NCI-H748 treated with DMSO at 0.1 percent for 48 hours (cell line): Measurements from ENCODE around the gene SGCA.
A peak's percentile ranks its signal among the peaks of the same experiment; 100 is the strongest.

Source experiments
- DNase-seq: peaks from one replicate; lab custom pipeline; 2025; lab: John Stamatoyannopoulos, UW

SGCA gene

DNA sequence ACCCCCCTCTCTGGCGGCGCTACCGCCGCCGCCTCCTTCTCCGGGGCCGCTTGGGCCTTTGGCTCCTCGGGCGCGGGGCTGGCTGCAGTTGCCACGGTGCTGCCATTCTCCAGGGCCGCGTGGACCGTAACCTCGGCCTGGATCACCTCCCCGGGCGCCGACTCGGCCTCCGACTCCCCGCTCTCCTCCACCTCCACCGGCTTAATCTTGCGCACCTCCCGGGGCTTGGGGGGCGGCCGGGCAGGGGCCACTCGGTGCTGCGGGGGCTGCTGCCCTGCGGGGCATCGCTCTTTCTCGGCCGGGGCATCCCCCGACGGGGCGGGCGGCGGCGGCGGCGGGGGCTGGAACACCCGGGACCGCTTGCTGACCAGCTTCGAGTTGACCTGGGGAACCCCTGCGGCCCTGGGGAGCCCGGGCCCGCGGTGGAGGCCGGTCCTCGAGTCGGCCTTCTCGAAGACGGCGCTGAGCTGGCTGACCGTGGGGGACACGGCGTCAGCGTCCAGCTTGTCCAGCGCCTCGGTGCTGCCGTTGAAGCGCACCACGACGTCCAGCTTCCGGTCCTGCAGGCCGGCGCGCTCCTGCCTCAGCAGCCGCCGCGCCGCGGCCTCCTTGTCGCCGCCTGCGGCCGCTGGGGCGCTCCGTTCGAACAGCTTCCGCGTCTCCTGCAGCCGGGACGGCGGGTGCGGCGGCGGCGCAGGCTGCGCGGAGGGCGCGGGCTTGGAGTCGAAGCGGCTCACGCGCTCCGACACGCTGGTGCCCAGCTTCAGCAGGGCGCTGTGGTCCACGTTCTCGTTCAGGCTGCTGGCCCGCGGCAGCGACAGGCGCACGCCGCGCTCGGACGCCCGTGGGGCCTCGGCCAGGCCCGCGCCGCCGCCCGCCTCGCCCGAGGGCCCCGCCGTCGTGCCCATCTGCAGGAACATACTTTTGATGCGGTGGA, 16.1 kb upstream of the SGCA start:
- peak; percentile 32 for DNase-seq

DNA sequence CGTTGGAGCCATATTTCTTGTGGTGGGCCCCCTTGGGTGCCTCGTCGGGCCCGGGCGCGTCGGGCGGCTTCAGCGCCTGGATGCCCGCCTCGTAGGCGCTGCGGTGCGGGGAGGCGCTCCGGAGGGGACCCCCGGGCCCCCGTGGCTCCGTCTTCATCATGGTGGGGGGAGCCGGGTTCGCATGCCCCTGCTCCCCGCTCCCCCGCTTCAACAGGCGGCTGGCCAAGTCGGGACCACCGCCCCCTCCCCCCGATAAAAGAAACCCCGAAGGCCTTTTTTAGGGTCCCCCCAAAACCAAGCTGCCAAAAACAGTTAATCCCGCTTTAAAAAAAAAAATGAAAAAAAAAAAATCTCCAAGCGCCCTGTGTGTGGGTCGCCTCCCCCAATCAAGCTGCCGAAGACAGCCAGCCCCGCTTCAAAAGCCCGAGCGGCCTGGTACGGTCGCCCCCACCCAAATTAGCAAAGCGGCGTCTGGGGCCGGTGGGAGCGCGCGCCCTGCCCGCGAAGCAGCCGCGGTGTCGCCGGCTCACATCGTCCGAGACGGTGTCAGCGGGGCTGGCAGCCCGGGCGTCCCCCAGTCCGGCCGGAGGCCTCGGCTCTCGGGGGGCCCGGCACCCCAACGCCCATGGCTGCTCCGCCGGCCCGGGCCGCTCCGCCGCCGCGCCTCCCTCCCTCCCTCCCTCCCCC, 15.3 kb upstream of the SGCA start, which contains the start of gene PPP1R9B:
Gene PPP1R9B (minus strand): TSS at position 324 of the 687 bp plus-strand sequence. CDS start 164 bp downstream, at position 160.
- no peak for DNase-seq

DNA sequence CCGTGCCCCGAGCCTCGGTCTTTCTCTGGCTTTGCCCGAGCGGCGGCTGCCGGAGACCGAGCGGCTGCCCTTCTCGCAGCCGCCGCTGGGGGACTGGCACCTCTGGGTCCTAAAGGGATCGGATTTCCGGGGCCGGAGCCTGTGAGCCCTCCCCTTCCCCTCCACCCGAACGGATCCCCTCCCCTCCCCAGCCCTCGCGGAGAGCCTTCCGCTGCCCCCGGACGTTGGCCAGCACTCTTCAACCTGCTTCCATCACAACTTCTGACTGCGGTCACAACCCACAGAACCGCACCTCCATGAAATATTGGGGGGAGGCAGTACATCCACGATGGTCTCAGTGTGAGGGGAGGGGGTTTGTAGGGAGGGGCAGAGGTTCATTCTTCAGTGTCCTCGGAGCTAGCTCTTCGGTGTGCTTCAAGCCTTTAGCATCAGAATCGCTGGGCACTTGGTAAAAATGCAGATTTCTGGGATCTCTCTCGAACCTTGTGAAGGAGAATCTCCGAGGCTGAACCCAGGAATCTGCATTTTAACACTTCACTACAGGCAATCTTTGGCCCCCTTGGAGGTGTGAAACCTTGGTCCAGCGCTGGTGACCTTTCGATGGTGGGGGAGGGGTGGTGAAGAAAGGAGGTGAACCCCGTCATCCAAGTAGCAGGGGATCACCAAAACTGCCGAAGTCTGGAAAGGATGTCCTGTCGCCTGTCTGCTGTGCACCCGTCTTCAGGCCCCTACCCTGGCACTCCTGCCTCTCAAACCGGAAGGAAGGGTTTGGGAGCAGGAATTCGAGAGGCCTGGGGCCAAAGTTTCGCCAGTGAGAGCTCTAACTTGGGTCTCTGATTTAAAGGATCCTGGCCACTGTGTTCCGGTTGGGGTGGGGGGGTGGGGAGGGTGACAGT, 14.5 kb upstream of the SGCA start:
- DNase-seq: peak; percentile 74

DNA sequence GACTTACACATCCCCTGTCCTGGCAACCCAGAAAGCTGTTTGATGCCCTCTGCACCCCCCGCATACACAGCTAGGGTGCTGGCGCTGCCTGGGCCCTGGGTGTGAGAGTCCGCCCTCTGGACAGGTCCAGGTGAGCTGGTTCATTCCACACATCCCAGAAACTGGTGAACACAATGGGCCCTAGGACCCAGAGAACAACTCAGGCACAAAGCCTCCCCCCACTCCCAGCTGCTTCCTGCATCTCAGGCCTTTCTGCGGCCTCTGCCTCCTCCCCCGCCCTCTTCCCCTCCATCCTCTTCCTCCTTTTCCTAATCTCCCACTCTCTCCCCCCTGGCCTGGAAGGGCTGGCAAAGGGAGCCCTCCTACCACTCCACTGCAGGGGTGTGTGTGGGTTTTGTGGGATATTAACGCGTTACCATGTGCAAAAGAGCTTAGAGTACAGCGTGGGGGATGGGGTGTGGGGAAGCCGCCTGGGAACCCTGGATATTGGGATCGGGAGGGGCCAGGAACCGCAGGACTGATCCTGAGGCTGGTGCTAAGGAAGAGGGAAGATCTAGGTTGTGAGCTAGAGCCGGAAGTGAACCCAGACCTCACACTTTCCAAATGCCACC, 13.8 kb upstream of the SGCA start:
- DNase-seq: peak; percentile 82

DNA sequence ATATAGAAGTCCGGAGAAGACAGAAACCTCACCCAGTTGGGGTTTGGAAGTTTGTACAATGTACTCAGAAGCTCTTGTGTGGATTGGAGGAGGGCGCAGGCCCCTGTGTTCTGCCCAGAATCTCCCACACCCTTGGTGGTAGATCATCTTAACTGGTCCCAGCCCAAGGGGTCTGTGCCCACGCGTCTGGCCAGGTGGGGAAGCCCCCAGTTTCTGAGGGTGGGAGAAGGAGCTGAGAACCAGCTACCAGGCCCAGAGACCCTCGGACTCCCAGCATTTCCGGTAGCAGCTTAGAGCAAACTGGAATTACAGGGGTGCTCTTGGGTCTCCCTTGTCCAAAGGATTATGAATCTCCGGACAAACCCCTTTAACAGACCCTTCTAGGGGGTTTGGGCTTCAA, 13.1 kb upstream of the SGCA start:
- no peak for DNase-seq

DNA sequence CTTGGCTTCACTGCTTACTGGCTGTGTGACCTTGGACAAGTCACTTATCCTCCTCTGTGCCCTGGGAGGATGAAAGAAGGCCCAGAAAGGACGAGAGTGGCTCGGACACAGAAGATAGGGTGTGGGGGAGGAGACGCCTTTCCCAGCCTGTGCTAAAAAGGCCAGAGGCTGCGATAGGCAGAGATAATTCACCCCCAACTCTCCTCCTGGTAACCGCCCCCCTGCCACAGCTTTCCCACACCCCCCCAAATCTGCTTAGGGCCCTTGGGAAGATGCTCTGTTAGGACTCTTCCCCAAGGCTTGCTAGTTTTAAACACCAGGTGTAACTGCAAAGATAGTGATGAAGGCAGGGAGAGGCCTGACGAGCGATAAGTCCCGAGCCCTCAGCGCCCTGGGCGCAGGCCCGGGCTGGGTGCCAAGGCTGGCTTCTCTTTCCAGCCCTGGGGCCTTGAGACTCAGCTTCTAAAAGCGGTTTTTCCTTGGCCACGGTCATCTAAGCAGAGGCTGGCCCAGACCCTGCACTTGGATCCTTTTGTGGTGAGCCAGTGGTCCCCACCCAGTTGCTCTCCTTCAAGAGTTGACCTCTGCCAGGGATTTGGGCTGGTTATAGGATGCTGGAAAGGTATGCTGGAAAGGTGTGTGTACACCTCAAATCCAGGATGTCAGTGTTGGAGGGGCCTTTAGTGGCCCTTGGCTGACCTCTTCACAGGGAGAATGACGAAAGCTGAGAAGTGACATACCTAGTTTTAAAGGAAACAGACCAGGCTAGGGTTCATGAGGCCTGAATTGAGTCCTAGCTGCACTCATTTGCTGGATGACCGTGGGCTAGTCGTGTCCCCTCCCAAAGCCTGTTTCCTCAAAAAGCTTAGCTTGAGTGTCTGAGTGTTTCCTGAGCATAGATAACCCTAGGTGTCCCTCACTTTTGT, 11.9 kb upstream of the SGCA start:
- no peak for DNase-seq

DNA sequence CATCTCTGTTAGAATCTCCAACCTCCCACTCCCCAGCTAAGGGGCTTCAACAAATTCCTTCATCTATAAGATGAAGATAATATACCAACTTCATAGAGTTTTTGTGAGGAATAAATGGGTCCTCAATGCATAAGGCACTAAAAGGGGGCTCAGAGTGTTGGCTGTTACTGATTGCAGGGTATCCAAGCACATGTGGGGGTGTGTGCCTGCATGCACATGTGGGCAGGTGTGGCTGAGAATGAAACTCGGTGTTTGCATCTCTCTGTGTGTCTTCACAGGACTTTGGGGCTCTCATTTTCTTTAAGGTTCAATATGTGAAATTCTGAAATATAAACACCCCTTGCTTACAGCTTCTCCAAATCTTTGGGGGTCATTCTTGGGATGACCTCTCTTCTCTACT, 11.2 kb upstream of the SGCA start:
- DNase-seq: no peak

DNA sequence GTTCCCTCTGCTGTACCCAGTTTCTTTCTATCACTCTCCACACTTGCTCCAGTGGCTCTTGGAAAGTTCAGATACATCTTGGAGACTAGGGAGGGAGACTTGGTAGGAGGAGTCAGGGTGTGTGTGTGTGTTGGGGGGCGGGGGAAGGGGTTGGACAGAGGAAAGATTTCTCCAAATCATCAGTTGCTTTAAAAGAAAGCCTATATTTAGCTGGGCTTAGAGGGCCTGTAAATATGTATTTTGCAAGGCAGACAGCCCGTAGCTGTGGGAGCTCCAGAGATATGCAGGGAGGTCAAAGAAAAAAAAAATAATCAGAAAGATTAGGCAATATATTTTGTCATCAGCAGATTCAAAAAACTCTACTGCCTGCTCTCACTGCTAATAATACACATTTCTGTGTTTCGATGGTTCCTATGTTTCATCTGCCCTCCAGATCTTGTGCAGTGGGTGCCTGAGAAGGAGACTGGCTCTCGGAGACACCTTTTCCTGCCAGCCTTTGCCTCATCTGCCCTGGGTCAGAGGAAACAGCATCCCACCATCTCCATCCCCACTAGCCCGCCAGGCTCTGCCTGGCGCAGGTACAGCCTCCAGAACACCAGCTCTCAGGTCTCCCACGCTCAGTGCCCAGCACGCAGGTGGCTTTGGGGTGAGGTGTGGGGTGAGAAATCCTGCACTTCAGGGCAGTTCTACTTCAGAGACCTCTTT, 10.5 kb upstream of the SGCA start:
- DNase-seq: no peak

DNA sequence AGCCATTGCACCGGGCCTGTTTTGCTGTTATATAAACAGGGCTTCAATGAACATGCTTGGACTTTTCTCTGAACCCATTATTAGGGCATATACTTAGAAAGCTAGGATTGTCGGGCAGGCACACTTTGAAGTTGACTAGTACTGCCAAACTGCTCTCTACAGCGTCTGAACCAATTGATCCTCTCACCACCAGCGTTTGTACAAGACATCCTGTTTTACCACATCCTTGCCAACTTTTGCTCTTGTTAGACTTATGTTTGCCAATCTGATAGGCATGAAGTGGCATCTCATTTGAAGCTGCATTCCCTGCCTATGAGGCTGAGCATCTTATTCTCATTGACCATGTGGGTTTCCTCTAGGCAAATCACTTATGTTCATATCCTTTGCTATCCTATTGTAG, 7.9 kb upstream of the SGCA start:
- DNase-seq: no peak

DNA sequence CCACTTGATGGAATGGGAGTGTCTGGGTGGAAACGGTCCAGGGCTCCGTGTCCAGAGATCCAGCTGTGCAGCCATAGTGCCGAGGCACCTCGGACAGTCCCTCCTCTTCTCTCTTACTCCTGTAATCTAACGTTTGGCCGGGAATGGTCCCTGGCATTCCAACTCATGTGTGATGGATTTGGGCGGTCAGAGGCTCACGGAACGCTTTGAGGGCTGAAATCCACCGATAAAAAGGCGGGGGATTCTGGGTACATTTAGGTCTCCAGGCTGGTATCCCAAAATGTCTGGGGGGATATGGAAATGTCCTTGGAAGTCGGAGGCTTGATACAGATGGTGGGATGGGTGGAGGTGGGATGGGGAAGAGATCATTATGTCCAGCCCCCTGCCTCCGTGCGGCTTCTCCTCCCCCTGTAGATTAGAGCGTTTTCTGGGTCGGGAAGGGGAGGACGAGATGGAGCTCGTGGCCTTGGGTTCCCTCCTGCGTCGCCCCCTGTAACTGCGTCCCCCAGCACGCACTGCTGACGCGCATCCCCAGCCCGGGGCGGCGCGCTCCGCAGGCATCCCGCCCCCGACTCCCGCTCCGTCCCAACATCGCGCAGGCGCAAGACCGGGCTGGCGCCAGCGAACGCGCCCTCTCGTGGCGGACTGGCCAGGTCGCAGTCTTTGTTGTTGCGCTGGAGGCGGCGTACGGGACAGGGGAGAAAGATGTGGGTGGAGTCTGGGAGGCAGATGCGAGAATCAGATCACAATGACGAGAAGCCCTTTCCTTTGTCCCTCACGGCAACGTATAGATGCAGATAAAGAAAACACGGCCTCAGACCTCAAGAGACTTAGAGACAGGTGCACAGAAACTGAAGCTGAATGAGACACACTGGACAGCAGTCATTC, 4.5 kb upstream of the SGCA start:
- DNase-seq: peak; percentile 82

DNA sequence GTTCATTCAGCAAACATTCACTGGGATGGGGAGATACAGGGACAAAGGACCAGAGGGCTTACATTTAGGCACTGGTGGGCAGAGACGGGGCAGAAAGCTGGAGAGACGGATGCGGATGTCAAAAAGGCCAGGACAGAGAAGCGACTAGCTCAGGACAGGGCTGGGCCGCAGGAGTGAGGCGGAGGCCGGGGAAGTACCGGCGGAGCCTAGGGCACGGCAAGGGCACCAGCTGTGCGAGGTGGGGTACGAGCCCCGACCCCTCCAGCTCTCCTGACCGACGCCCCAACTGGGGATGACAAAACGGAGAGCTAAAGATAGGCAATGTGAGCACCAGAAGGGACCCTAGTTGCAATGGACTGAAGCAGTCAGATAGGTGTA, 3.9 kb upstream of the SGCA start:
- no peak for DNase-seq

DNA sequence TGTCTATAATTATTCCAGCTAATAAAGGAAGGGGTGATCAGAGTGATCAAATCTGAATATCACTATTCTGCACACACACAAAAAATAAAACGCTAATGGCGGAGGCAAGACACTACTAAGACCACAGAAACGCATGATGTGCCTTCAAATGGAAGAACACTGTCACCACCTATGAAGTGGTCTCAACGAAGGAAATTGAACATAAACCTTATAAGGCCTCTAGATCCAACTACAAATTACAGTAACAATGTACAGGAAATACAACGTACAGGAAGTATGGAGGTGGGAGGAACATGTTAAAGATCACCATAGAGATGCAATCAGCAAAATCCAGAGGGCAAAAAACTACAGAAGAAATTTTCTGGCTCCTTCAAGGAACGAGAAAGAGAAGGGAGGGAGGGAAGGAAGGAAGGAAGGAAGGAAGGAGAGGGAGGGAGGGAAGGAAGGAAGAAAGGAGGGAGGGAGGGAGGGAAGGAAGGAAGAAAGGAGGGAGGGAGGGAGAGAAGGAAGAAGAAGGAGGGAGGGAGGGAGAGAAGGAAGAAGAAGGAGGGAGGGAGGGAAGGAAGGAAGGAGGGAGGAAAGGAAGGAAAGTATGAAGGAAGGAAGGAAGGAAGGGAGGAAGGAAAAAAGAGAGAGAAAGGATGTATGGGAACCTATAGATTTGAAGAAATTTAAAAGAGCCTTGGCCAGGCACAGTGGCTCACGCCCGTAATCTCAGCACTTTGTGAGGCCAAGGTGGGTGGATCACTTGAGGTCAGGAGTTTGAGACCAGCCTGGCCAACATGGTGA, 3.1 kb upstream of the SGCA start:
- no peak for DNase-seq

DNA sequence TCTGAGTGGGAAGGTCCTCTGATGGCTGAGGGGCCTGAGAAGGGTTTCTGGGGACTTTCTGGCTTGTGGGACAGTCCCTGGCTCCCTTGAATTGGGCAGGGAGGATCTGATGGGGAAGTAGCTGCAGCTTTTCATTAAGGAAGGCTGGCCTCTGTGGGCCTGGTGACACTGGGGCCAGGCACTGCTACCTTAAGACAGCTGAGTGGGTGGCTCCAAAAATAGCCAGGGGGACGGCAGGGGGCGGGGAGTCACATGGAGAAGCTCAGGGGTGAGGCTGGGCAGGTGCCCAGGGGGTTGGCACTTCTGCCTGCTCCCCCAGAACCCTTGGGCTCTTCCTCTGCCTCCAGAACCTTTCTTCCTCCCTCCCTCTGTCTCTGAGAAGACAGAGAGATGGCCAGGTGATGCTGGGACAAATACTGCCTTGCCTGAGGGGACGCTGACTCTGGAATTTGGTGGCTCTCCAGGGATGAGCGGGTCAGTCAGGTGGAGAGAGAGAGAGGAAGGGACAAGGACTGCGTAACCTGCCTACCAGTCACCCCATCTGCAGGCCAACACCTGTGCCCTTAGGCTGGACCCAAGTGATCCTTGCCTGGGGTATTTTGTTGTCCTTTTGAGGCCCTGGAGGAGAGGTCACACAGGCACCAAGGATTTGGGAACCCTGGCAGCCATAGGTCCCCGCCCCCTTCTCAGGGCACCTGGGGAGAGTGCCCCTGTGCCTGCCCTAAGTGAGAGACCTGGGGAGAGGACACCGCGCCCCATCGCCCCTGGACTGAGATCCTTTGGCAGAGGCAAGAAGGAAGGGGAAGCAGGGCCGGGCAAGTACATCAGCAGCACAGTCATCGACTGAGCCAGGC, 1.7 kb upstream of the SGCA start:
- DNase-seq: no peak

DNA sequence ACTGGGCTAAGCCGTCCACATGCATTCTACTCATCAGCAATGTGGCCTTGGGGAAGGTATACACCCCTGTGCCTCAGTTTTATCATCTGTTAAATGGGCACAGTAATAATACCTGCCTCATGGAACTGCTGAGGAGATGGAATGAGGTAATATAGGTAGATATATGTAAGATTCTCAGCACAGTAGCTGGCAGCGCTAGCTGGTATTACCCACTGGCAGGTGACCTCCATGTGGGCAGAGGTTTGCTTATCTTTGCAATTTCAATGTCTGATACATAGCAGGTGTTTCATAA, 1.2 kb upstream of the SGCA start:
- no peak for DNase-seq

DNA sequence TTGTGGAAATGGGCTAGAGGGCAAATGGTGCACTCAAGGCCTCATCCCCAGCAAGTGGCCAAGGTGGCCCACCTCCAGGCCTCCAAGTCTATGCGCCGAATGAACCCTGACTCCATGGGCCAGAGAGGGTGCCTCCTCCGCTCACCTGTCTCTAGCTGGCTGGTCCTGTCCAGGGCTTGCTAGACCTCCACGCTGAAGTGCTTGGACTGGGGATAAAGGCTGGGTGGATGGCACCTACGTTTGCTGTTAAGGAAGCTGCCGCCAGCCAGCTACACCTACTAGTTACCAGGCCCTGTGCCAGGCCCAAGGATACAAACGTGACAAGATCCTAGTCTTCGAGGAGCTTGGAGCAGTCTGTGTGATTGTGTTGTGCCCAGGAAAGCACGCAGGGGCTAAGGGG, 739 bp upstream of the SGCA start:
- no peak for DNase-seq

DNA sequence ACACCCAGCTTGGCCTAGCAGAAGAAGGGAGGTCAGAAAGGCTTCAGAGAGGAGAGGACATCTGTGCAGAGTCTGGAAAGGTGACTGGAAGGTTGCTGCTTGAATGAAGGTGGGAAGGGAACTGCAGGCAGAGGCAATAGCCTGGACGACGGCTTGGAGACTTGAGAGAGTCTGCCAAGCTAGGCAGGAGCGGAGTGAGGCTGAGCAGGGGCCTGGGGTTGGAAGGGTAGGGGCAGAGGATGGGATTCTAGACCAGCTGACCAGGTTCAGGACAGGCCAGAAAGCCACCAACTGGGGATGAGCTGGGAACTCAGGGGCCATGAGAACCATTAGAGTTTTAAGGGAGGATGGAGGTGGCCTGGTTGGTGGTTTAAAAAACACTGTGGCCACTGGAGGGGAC, 339 bp upstream of the SGCA start:
- no peak for DNase-seq

DNA sequence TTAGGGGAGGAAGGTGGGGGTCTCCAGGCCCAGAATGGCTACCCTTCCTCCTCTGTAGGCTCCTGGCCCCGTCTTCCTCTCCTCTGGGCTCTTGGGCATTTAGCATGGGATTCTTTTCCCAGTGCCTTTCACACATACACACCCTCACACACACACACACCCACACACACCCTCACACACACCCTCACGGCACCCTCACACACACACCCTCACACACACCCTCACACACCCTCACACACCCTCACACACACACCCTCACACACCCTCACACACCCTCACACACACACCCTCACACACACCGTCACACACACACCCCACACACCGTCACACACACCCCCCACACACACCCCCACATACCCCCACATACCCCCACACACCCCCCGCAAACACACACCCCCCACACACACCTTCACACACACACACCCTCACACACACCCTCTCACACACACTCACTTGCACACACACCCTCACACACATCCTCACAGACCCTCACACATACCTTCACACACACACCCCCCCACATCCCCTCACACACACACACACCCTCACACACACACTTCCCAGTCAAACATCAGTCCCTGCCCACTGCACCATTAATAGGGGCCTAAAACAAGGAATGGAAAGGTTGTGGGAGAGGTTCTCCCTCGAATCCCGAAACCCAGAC, 845 bp downstream of the SGCA start:
- no peak for DNase-seq
